NCI-H2196 treated with DMSO at 0.1 percent for 48 hours (cell line): ENCODE data around the gene ABI2.

ENCODE experiments used
- DNase-seq: peaks from one replicate; lab custom pipeline; 2025; ENCODE audit not compliant: unreplicated experiment; lab: John Stamatoyannopoulos, UW

ABI2 gene

GRCh38 chr2:203470371-203470770 lies 142.2 kb downstream of the ABI2 start:
- no peak for DNase-seq

- DNase-seq: no peak
Observed at GRCh38 chr2:203471323-203471722, 143.1 kb downstream of the ABI2 start.

- DNase-seq: no peak
Observed at GRCh38 chr2:203476881-203477280, 148.7 kb downstream of the ABI2 start.

- DNase-seq: no peak
Observed at GRCh38 chr2:203480623-203481022, 152.4 kb downstream of the ABI2 start.

GRCh38 chr2:203484266-203485112 lies 156.3 kb downstream of the ABI2 start:
- DNase-seq: no peak

- DNase-seq: no peak
Observed at GRCh38 chr2:203489531-203489930, 161.3 kb downstream of the ABI2 start.

- no peak for DNase-seq
Observed at GRCh38 chr2:203490391-203490790, 162.2 kb downstream of the ABI2 start.

GRCh38 chr2:203492965-203493364 lies 164.8 kb downstream of the ABI2 start:
- DNase-seq: no peak
